SK-N-DZ (cell line): Measurements from ENCODE around the gene HBM. TPM values are rescaled to one million over a fixed set of nuclear protein-coding genes. Genes with fewer than 3 reads are reported as not detected.
"Not testable (repeated sequence)": the region's sequence is repeated elsewhere in the genome, so short reads cannot be mapped to it uniquely, and the experiment has no call there.

Experiments used
- DNase-seq: peaks from one replicate; pipeline ENCODE4 v3.0.0-alpha.2; 2015; ENCODE audit warnings: low spot score
- polyA plus RNA-seq, 2 experiments: library from polyadenylated mRNA; depleted of rRNA; stranded (reverse); fragments of >200 nt; gene quantifications; 2 replicates each; pipeline ENCODE4 v1.2.3, GENCODE V29; 2014

HBM gene, protein sequence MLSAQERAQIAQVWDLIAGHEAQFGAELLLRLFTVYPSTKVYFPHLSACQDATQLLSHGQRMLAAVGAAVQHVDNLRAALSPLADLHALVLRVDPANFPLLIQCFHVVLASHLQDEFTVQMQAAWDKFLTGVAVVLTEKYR
- polyA plus RNA-seq (2014; cell fraction: cytosol; rRNA removed) = not detected in 2 replicates
- not detected in 2 replicates for polyA plus RNA-seq (2014; cell fraction: nucleus; rRNA removed)

DNA sequence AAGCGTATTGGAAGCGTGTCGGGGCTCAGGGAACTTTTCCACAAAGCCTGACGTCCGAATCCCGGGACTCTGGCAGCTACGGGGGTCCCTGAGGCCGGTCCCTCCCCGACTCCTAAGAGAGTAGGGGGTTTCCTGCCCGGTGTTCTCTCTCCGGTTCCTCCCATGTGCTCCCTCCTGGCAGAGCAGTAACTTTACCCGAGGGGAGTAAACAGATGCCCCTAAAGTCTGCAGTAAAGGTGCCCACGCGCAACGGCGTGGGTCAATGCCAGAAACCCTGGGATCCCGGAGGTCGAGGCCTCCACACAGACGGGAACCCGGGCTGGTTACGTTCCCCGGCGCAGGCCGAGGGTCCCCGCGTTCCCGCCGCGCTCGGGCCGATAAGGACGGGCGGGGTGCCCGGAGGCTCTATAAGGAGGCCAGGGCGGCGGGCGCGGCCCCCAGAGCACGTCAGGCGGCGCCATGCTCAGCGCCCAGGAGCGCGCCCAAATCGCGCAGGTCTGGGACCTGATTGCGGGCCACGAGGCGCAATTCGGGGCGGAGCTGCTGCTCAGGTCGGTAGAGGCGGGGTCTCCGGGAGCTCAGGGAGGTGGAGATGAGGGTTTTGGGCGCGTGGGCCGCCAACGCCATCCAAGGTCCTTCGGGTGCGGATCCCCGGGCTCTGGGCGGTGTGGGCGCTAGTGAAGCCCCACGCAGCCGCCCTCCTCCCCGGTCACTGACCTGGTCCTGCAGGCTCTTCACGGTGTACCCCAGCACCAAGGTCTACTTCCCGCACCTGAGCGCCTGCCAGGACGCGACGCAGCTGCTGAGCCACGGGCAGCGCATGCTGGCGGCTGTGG lies at the start of gene HBM:
Gene HBM (plus strand): TSS at position 440 of the 836 bp plus-strand sequence. CDS start 20 bp downstream, at position 460.
- no peak for DNase-seq

DNA sequence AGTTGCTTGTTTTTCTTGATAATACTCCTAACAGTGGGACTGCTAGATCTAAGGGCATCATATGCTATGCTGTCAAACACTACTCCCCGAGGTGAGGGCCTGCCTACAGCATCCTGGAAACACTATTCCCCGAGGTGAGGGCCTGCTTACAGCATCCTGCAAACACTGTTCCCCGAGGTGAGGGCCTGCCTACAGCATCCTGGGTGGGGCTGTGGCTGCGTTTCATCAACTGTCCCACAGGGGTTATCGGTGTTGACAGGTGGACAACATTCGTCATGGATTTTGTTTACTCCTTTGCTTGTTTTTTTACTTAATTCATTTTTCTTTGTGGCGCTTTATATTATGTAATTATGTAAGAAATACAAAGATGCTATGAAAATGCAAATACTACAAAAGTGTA lies 49.8 kb upstream of the HBM start:
- DNase-seq = no peak

DNA sequence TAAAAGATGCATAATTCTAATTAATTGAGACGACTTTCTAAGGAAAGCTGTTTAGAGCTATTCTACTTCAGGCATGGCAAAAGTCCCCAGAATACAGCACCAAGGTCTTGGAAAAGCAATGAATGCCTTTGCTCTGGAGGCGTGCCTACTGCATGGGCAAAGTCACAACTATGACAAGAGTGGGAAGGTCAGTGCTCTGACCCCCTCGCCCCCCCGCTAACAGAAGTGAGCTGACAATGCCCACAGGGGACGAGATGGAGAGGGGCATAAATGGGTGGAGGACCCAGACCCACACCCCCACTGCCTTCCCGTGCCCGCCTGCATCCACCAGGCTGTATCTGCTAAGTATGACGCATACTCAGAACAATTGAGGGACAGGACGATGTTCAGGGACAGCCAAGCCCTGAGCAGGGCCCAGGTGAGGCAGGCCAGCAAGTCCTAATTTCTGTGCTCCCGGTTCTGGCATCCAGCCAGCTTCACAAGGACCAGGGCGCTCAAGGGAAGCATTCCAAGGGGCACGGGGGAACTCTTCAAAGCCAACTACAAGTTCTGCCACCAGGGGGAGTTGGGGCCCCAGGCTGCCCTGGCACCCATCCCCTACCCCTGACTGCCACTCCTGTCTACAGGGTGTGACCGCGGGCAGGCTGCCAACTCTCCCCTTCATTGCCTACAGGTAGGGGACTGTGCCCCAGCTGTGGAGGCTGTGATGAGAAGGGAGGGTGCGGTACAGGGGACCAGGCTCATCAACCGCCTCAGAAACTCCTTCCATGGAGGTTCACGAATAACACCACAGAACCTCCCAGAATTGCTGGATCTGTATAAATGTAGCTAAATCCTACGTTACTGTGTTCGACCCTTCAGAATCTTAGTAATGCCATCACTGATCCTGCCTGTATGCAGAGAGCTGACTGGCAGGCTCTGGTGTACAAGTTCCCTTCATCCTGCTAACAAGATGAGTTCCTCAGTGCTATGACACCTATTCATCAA lies 48.1 kb upstream of the HBM start:
- DNase-seq = peak; percentile 67

DNA sequence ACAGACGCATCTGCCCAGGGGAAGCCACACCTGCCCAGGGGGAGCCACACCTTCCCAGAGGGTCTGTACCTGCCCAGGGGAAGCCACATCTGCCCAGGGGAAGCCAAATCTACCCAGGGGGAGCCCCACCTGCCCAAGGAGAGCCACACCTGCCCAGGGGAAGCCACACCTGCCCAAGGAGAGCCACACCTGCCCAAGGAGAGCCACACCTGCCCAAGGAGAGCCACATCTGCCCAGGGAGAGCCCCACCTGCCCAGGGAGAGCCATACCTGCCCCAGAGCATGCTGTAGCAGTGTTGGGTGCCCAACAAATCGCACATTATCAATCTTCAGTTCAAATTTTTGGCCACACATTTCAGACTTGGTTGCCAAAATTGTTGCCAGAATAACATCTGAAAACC lies 46.9 kb upstream of the HBM start:
- DNase-seq = no peak

DNA sequence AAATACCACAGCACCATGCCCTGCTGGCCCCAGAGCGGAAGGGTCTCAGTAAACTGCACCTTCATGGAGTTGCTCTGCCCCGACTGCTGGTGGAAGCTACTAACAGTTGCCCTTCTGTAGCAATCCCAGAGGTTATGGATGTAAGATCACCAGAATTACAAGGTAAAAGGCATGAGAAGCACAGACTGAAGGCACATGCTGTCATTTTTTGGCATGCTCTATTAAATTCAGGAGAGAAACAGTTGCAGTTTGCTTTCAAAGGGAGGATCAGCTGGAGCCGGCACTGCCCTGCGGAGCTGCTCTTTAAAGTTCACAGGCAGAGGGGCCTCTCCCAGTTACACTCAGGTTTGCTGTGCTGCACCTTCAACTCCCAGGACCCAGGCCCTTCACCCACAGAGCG lies 46.5 kb upstream of the HBM start:
- no peak for DNase-seq

DNA sequence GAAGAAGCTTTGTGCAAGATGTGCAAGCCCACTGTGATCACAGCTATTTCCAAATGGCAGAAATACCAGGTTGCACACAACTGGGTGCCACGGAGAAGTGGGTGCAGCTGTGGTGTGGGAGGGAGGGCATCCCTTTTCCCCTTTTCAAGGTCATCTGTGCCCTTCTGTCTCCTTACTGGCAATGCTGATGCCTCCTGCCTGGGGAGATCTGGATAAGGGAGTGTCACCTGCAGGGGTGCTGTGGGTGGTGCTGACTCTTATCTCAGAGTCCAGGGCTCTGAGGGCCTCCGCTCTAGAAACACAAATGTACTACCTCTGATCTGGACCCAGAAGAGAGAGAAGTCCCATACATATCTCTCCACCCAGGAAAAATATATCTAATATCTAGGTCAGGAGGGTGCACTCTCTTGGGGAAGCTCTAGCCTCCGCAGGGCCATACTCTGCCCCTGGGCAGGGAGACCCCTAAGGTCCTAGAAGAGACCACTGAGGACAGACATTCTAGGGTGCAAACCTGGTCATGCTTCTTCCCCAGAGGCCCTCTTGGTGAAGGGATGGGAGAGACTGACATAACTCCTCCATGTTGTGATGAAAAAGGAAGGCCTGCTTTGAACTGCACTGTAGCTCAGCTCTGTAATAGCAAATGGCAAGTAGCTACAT lies 45.8 kb upstream of the HBM start:
- no peak for DNase-seq

DNA sequence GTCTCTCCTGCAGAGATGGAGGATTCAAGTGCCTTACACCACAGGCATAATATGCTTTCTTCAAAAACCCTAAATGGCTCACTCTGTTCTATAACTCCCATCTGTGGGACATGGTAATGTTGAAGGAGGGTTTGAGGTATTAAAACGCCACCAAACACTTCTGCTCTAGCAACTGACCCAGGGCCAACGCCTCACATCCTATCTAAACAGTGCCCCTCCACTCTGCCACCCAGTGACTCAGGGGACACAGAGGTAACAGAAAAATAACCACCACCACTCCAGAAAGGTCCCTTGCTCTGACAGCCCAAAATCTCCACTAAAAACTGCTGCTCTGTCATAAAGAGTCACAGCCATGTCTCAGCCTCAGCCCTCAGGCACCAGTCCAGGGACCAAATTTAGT lies 45.0 kb upstream of the HBM start:
- no peak for DNase-seq

DNA sequence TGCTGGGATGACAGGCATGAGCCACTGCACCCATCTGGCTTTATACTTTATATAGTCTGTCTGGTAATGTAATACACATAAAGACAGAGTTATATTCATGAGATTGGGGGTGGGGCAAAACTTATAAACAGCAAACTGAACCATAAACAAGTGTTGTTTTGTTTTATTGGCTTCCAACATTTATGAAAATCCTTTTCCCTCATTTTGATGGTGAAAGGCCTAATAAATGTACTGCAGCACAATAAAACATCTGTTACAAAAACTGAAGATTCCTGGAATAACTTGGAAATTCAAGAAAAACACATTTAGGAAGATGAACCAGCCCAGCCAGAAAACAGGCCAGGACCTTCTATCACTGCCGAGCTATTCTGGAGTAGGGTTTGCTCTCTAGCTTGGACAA lies 43.4 kb upstream of the HBM start:
- no peak for DNase-seq

DNA sequence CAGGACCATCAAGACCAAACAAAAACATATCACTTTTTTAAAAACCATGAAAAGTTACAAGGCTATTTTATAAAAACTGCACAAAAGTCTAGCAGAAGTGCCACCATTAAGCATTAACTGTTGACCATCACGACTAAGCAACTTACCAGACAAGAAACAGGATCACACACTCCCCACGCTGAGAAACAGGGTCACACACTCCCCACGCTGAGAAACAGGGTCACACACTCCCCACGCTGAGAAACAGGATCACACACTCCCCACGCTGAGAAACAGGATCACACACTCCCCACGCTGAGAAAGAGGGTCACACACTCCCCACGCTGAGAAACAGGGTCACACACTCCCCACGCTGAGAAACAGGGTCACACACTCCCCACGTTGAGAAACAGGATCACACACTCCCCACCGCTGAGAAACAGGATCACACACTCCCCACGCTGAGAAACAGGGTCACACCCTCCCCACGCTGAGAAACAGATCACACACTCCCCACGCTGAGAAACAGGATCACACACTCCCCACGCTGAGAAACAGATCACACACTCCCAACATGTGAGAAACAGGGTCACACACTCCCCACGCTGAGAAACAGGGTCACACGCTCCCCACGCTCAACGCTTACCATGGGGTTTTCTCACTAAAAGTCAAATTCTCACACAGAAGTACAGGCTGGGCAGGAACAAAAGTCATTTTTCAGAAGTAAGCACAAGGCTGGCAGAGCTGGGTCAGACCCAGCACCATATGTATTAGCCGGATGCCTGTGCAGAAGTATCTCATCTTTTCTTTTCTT lies 42.0 kb upstream of the HBM start:
- not testable (repeated sequence) for DNase-seq

DNA sequence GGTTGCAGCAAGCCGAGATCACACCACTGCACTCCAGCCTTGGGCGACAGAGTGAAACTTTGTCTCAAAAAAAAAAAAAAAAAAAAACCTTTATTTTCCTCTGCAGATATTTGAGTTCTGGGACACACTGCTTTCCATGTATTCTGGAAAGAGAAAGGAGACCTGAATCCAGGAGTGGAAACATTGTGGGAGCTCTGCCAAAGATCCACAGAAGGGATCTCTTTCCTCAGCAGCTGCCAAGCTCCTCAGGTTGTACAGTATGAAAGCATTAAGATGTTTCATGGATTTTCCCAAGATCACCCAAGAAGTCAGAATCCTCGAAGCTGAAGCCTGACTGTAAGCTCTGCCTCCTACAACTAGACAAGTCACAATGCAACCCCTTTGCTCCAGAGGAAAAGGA lies 40.8 kb upstream of the HBM start:
- DNase-seq = no peak

DNA sequence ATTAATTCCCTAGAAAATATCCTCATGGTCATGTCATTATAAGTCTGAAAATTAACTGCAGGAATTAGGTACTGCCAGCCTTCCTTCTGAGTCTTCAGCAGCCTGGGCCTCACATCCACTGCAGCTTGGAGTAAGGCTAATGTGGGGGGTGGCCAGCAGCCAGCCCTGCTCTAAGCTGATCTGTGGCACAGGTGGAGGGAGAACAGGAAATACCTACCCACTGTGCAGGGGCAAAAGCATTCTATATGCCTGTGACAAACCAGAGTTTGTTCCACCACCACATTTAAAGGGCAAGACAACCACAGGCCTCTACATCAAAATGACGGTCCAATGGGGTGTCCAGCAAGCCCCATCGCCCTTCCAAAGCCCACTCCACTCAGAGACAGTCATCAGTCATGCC lies 36.7 kb upstream of the HBM start:
- no peak for DNase-seq

DNA sequence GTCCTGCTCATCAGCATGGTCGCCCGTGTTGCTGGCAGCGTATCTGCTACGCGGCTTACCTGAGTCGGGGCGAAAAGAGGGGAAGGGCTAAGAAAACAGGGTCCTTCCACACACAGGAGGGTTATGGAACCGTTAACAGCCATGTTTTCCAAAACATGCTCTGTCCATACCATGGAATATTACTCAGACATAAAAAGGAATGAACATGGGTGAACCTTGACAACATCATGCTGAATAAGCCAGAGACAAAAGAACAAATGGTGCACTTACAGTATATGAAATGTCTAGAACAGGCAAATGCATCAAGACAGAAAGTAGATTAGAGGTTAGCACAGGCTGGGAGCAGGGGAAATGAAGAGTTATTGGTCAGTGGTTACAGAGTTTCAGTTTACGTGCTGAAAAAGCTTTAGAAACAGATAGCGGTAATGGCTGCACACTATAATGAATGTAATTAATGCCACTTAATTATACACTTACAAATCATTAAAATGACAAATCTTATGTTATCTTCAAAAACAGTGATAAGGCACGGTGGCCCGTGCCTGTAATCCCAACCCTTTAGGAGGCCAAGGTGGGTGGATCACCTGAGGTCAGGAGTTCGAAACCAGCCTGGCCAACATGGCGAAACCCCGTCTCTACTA lies 35.1 kb upstream of the HBM start:
- DNase-seq = no peak

DNA sequence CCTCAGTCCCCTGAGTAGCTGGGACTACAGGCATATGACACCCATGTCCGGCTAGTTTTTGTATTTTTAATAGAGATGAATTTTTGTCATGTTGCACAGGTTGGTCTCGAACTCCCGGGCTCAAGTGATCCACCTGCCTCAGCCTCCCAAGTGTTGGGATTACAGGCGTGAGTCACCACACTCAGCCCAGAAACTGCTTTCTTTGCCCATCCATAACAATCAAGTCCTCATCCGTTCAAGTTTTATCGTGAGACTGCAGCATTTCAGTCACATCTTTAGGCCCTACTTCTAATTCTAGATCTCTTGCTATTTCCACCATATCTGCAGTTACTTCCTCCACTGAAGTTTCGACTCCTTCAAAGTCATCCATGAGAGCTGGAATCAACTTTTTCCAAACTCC lies 33.7 kb upstream of the HBM start:
- no peak for DNase-seq

DNA sequence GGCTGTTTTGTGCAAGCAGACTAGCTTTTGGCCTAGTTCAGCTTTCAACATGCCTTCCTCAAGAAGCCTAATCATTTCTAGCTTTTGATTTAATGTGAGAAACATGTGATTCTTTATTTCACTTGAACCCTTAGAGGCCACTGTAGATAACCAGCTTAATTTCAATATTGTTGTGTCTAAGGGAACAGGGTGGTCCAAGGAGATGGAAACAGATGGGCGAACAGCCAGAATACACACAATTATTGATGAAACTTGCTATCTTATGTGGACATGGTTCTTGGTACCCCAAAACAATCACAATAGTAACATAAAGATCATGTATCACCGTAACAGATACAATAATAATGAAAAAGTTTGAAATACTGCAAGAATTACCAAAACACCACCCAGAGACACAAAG lies 32.1 kb upstream of the HBM start:
- DNase-seq = no peak

DNA sequence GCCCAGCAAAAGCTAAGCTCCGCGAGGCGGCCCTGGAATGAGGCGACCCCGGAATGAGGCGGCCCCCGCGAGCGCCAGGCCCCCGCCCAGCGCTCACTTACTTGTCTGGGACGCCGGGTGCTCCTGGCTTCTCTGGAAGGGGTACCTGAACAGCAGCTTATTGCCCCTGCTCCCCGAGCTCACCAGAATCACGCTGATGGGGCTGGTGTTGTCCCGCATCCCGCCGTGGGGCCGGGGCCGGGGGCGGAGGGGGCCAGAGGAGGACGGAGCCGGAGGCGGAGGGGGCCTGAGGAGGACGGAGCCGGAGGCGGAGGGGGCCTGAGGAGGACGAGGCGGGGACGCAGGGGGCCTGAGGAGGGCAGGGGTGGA lies 27.7 kb upstream of the HBM start:
- DNase-seq = peak; percentile 46

DNA sequence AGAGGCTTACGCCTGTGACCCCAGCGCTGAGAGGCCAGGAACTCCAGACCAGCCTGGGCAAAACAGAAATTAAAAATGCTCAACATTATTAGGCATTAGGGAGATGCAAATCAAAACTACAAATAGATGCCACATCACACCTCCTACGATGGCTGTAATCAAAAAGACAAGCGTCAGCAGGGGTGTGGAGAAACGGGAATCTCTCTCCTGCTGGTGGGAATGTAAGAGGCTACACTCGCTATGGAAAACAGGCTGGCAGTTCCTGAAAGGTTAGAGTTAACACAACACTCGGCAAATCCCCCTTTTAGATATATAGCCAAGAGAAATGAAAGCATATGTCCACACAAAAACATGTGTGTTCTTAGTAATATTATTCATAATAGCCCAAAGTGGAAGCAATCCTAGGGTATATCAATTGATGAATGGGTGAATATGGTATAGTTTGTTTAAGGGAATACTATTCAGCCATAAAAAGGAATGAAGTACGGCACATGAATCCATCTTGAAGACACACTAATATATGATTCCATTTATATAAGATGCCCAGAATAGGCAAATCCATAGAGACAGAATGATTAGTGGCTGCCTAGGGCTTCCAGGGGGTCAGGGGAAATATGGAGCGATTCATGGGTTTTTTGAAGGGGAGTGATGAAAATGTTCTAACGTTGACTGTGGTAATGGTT lies 25.5 kb upstream of the HBM start:
- DNase-seq = no peak

DNA sequence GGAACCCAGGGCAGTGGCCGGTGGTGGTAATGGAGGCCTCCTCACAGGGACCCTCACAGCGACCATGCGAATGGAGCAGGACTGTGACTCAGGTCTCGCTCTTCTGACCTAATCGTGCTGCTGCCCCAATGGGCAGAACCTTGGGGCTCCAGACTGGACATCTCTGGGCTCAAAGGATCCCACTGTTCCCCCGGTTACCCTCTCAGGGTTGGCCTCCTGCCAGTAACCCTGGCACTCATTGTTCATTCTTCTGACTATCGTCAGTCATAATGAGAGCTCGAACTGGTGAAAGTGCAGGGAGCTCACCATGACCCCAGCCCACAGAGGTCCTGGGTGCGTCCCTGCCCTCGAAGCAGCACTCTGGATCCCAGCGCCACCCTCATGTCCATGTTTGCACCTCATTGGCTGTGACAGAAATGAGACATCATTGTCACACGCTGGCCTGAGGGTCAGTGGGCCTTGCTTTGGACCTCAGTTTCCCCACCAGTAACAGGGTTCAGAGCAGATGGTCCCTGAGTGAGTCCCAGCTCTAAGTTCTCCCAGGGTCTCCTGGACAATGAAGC lies 23.3 kb upstream of the HBM start:
- DNase-seq = no peak

DNA sequence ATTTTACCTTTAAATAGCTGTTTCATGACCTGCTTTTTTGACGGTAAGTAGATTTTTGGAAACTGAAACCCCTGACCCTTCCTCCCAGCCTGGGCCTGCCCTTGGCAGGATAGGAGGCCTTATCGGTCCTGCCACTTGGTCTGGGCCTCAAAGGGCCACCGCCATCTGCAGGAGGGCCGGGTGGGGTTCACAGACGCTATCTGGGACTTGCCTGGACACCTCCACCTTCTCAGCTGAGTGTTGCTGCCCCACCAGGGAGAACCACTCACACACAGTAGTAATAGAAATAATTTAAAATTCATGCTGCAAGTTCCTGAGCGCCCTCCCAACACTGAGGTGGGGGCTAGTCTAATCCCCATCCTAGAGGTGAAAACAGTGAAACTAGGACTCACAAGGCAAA lies 22.7 kb upstream of the HBM start:
- DNase-seq = no peak

DNA sequence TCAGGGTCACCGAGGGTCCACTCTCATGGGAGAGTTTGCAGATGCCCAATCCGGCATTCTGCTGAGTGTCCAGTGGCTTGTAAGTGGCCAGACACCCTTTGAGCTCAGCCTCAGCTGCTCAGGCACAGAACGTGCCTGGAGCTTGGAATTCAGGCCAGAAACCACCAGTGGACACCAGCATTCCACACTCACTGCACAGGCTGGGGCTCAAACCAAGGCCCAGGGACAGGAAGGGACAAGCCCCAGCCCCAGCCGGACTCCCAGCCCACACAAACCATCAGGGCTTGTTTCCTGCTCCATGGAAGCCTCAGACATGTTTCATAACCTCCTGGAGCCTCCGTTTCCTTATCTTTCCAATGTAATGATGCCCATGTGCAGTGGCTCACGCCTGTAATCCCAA lies 22.3 kb upstream of the HBM start:
- no peak for DNase-seq
